GM12874 (cell line): ENCODE measurements around the gene VPS37B.

Experiments used
- CTCF ChIP-seq: IDR thresholded peaks from 2 replicates; pipeline ENCODE4 v1.5.1; 2011; ENCODE audit warnings: low read depth, mild to moderate bottlenecking, control low read depth, low read length, moderate library complexity; ENCODE audit not compliant: insufficient read depth

VPS37B gene

GRCh38 chr12:122921917-122922316 is 26.0 kb upstream of the VPS37B start:
- no peak for TF ChIP-seq CTCF

GRCh38 chr12:122920687-122921086 is 24.8 kb upstream of the VPS37B start:
- no peak for TF ChIP-seq CTCF

GRCh38 chr12:122918827-122919226 is 22.9 kb upstream of the VPS37B start:
- no peak for TF ChIP-seq CTCF

GRCh38 chr12:122917507-122918121 is 21.7 kb upstream of the VPS37B start:
- TF ChIP-seq CTCF, result no peak

GRCh38 chr12:122909442-122910288 is 13.7 kb upstream of the VPS37B start:
- no peak for TF ChIP-seq CTCF

- TF ChIP-seq CTCF, result no peak
Measured at GRCh38 chr12:122908915-122909314, 13.0 kb upstream of the VPS37B start.

GRCh38 chr12:122903693-122904034 is 7.7 kb upstream of the VPS37B start:
- no peak for TF ChIP-seq CTCF
